Activated CD4-positive, CD25-positive, alpha-beta regulatory T cell treated with anti-CD3 and anti-CD28 coated beads, Interleukin-2, amount 50 U/mL, for 16 hours (primary cell): ENCODE data around the gene DAB2IP.

Experiments
- DNase-seq: peaks from one replicate; pipeline ENCODE4 v3.0.0-alpha.2; 2020; ENCODE audit warnings: low read depth, low spot score

Gene DAB2IP

DNA sequence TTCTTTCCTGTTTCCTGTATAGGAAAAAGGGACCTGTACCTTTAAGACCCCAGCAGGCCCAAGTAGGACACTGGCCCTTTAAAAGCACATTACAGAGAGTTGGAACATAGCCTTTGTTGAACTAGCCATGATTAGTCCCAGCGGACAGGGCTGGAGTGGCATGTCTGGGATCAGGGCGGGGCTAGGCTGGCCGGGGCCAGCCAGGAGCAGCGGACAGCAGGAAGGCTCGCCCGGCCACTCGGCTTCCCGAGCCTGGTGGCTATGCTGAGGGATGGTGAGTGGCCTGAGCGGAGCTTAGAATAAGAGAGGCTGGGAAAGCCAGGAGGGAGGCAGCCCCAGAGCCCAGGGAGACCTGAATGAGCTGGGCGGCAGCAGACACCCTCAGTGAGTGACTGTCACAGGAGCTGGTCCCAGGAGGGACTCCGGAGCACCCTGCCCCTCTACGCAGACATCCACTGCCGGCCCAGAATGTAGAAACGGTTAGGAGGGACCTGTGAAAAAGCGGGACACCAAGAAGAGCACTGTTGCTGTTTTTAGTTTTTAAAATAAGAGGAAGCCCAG lies 92.1 kb downstream of the DAB2IP start:
- no peak for DNase-seq

DNA sequence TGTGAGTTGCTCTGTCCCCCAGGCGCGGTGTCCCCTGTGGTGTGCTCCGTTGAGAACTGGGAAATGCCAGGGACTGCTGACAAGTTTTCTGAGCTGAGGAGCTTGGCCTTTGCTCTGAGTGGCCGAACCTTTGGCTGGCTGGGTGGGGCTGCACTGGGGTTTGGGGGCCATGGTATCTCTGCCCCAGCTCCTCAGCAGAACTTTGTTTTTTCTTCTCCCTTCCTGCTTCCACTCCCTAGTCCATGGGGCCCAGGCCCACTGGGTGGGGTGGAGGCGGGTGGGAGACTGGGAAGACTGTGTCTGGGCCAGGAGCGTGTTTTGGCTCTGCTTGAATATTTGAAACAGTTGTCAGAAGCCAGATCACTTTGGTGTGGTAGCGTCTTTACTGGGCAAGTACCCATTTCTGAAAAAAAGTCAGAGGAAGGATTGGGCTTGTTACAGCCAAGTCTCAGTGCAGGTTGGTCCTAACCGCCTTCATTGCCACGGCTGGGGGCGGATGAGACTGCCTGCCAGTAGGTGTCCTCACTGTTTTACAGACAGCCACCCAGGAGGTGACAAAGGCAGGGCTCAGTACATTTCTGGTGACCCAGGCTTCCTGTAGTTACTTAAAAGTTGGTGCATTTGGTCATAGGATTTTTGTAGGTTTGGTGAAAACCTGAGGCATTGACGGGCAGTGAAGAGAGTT lies 92.7 kb downstream of the DAB2IP start:
- DNase-seq, result no peak

DNA sequence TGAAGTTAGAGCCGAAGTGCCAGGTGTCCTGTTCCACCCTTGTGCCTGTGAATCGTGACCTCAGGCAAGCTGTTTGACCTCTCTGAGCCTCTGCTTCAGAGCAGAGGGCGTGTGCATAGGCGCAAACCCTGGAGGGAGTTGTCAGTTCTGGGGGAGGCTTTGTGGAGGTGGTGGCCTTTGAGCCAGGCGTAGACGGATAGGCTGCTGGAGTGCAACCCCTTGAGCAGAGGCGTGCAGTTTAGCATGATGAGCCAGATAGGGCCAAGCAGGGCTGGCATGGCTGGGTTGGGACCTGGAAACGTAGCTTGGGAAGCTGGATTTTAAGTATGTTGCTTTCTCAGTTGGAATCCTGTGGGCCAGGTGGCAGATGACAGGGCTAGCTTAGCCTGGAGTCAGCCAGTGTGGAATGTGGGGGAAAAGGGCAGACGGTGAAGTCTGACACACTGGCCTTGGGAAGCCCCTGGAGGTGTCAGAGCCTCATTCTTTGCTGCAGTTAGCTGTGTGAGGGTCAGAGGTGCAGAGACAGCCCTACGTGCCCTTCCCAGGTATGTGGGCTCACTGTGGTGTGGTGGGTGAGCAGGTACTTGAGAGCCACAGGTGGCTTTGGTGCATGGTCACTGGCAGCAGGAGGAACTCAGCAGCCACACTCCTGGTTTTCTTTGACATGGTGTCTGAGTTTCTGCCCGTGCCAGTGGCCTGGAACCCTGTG lies 93.4 kb downstream of the DAB2IP start:
- DNase-seq, result no peak

DNA sequence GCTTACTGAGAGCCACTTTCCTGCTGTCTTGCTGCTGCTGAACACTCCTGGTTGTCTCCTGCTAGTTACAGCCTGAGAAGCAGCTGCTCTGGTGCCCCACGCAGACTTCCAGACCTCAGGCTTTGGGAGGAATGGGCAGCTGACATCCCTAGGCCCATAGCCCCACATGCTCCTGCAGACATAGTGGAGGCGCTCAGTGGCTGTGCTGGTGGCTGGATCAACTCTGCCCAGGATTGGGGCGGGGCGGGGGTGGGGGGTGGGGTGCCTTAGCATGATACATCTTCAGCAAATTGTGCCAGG lies 93.9 kb downstream of the DAB2IP start:
- no peak for DNase-seq

DNA sequence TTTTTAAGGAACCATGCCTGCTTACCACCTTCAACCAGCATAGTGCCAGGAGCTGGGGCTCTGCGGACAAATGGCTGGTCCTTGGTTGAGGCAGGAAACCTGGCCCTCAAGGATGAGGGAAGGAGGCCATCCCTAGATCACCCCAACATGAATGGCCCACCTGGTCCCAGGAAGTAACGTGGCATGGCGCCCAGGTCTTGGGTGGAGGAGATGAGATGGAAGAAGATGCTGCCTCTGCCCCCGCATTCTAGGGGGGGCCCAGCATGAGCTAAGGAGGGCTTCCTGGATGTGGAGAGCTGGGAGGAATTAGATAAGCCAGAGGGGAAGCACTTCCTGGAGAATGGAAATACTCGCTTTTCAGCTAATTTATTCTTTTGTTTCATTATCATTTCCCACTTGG lies 95.0 kb downstream of the DAB2IP start:
- DNase-seq, result no peak

DNA sequence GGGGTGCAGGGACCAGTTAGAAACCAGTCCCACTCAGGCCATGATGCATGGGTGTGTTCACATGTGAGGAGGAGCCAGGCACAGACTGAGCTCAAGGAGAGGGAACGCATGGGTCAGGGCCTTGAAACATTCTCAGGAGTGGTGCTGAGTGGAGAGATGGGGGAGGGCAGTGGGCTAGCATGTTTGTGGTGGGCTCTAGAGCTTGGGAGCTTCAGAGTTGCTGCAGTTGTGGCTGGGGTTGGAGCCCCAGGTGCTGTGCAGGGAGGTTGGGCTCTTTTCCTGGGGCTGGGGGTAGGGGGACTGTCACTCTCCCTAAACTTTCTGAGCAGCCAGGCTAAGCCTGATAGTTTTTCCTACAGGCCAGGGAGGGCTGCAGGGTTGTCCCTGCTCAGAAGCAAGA lies 95.4 kb downstream of the DAB2IP start:
- DNase-seq, result no peak

DNA sequence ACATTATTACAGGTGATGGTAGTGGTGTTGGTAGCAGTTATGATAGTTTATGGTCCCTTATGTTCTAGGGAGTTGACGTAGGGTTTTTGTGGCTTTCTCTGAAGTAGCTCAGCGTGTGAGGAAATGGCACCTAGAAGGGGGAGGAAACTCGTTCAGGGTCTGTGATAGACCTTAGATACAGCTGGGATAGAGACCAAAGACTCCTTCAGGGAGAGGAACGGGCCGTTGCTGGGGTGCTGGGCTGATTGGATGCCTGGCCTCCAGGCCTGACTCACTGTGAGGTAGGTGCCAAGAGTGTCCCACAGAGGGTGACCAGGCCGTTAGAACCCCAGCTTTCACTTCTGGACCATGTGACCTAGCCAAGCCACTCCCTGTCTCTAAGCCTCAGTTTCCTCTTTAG lies 96.6 kb downstream of the DAB2IP start:
- no peak for DNase-seq

DNA sequence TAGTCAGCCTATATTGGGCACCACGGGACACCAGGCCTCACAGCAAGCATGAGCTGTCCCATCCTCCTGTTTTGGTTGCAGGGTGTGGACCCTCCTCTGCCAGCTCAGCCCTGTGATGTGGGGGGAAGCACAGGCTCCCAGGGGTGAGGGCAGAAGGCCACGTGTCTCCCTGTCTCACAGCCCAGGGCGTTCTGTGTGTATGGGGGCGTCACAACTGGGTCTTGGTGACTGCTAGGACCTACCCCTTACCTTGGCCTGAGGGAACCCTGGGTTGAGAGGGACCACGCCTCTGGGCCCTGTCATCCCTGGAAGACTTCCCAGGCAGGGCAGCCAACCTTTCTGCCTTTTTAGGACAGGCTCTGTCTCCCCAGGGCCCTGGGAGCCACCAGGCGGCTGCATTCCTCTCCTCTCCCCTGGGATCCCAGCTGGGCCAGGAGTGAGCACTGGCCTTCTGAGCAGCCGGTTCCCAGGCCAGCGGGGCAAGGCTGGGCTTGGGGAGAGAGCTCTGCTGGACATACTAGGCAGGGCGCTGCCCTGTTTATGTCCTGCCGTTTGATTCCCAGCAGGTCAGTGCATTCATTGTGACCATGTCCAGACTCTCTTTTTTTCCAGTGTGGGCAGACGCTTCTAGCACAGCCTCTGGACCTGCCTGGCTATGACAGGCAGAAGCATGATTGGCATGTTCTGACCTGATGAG lies 97.4 kb downstream of the DAB2IP start:
- DNase-seq, result no peak

DNA sequence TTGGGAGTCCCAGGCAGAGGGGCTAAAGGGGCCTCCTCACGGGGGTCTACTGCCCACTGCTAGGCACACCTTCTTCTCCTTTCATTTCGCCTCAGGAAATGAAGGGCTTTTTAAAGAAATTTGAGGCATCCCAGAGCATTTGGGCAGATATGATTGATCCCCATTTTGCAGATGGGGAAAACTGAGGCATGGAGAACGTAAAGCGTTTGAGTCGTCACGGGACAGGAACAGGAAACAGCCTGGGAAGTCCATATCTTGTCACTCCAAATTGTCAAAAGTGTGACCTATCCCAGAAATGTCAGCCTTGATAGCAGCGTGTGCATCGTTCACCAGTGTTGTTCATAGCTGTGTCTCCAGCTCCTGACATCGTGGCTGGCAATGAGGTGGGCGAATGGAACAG lies 98.2 kb downstream of the DAB2IP start:
- DNase-seq, result no peak

DNA sequence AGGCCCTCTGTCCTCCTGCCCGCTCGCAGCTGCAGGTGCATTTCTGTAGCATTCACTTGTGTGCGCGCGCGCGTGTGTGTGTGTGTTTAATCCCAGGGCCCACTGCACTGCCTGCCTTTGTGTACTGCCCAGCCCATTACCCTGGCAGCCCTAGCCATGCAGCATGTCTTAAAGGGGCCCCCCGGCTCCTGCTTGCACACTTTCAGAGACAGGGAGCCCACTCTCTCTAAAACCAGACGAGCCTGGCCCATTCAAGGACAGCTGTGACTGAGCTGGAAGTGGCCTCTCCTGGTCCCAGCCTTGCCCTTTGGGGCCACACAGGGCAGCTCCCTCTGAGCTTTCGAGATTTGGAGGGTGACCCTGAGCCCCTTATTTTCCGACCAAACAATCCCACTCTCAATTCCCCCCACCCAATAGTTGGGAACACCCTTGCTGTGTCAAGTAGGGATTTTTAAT lies 98.9 kb downstream of the DAB2IP start:
- DNase-seq, result no peak

DNA sequence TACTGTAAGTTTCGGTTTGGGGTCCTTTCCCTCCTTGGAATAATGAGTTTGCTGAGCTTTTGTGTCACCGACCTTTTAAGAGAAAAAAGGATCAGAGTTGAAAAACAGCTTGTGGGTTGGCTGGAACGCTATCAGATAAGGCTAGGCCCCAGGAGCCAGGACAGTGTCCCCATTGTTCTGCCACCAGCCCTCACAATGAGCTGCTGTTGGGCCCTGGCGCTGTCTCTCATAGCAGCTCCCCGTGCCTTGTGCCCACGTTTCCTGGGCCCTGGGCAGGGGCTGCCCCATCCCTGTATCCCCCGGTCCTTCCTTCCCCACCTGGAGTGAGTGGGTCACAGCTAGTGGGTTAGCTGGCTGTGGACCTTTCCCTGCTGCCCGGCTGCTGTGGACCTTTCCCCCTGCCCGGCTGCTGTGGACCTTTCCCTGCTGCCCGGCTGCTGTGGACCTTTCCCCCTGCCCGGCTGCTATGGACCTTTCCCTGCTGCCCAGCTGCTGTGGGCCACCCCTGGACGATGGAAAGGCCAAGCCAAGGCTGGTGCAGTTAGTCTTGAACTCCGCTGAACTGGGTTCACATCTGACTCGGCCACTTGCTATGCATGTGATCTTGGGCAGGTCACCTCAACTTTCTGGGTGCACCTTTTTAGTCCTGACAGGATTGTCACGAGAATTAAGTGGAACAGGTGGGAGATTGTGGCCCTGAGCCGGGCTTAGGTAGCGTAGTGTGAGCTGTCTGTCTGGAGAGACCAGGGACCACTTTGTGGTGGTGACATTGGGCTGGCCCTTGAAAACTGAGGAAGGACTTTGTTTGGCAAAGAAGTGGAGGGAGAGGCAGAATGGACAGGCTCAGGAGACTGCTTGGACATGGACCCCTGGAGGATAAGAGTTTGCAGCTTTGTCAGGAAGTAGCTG lies 99.5 kb downstream of the DAB2IP start:
- no peak for DNase-seq

DNA sequence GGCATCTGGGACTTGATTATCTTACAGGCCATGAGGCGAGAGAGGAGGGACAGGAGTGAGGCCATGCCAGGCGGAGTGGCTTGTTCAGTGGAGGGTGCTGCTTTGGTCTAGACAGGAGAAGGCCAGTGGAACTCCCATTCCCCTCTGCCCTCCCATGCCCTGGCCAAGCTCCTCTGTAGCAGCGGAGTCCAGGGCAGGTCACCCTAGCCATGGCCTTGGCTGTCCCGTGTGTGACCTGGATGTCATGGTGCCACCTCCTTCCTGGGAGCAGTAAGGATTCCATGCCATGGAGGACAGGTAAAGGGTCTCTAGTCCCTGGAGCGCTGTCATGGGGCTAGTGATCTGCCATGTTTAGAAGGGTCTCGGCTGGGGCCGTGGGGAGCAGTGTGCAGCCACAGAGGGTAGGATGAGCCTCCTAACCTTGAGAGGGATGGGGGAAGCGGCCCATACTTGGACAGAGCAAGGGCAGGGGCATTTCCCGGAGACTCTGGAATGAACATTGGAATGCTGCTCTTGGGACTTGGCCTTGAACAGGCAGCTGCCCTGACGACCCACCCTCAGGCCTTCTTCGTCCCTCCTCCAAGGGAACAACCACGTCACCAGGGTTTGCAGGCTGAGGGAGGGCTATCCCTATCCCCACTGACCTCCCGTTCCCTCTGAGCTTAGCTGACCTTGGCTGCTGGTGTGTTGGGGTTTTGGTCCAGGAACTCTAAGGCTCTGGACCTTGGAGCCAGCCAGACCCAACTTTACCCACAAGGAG lies 100.4 kb downstream of the DAB2IP start:
- DNase-seq, result no peak

DNA sequence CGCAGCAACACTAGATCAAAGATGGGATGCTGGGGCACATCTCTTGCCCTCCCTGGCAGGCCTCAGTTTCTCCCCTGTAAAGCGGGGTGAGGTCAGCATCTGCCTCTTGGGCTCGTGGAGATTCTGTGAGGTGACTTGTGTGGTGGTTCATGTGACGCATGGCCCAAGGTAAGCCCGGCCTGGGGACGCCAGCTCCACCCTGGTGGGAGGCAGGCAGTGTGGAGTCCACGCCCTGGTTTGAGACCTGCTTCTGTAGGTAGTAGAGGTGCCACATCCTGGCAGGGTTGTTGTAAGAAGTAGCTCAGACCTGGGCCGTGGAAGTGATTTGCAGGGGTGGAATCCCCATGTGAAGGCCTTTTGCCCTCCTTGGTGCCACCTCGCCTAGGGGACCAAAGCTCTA lies 101.5 kb downstream of the DAB2IP start:
- DNase-seq, result no peak

DNA sequence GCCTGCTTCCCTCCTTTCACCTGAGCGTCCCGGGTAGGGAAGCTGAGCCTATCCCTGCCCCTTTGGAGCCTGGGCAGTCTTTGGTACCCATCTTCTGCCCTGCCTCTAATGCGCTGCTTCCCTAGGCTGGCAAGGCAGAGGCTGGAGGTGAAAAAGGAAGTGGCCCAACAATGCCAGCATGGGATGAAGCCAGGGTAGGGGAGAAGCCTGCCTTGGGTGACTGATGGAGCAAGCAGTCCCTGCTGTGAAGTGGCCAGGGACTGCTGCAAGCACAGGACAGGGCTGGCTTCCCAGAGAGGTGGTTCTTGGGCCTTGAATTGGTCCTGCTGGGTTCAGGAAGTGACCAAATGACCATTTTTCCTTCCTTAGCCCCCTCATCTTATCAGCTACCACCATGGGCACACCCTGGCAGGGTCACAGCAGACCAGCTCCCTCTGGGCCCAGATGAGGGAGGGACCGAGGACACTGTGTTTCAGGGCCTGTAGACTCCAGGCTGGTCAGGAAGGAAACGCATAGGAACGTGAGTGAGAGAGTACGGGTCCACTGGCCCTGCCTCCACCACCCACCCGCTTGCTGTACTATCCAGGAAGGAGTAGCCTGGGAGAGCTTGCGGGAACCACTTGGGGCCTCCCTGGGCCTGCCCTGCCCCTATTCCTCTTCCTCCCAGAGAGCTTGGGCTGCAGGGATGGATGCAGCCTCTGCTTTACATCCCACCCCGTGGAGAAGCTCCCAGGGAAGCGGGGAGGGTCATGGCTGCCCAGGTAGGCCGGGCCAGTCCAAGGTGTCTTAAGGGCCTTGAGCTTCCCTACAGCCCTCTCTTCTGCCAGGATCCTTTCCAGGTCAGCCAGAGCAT lies 102.6 kb downstream of the DAB2IP start:
- no peak for DNase-seq

DNA sequence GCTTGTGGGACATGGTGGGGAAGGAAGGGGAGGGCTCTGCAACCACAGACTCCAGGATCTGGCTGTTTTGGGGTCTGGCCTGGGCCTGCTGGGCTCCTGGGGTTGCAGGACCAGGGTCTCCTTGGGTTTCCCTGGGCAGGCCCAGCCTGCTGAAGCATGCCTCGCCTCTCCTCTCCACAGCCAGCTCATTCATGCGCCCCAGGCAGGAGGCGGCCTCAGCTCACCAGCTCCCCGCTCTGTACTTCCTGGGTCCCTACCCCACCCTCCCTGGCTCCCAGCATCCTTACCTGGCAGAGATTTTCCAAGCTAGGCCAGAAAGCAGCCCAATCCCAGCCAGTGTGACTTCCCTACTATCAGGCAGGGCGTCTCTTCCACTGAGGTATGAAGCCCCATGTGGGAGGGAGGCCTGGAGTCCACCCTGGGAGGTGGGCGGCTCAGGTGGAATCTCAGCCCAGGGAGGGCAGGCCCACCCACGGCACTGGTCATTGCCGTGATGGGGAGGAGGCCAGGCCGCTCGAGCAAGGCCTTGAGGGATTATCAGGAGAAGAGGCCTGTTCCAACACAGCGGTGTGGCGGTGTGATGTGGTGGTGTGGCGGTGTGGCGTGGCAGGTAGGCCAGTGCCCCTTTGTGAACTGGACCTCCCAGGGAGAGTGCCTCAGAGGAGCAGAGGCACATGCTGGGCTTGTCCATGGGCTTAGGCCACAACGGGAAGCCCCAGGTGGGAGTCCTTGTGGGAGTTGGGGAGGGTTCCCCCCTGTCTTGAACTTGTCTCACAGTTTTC lies 103.4 kb downstream of the DAB2IP start:
- DNase-seq, result no peak

DNA sequence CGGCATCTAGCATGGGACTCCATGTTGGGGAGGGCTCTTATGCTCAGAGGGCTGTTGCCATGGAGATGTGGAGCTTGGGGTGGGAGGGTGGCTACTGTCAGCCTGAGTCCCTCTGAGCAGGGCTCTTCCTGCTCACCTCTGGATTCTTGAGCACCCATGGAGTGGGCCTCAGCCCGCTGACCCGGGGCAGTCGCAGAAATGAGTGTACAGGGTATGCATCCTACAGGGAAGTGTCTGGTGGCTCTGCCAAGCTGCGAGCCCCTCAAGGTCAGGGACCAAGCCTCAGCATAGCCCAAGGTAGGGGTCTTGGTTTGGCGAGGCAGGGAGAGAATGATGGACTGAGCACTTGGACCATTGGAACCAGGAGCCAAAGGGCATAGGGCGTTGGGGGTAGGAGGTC lies 104.1 kb downstream of the DAB2IP start:
- DNase-seq, result no peak

DNA sequence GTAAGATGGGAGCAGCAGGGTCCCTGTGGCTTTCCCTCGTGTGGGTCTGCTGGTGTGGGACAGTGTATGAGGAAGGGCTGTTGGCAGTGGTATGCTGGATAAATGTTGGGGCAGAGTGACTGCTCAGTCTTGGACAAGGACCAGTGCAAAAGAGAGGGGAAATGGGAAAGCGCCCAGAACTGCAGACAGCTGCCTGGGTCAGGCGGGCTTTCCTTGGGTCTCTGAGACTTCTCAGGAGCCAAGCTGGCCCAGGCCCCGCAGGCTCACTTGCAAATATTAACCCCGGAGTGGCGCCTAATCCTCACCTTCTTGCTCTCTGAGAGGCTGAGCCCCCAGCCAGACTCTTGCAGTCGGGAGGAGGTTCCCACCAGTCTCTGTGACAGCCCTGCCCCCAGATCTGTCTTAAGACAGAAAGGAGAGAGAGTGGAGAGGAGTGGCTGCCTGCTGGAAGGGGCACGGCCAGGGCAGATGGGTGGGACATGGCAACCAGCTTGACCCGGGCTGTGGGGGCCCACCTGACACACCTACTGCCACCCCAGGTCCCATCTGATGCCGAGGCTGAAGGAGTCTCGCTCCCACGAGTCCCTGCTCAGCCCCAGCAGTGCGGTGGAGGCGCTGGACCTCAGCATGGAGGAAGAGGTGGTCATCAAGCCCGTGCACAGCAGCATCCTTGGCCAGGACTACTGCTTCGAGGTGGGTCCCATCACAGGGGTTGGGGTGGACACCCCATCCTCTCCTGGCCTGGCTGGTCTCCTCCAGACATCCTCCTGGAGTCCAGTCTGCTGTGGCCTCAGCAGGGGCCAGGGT lies 105.2 kb downstream of the DAB2IP start:
- DNase-seq, result no peak

DNA sequence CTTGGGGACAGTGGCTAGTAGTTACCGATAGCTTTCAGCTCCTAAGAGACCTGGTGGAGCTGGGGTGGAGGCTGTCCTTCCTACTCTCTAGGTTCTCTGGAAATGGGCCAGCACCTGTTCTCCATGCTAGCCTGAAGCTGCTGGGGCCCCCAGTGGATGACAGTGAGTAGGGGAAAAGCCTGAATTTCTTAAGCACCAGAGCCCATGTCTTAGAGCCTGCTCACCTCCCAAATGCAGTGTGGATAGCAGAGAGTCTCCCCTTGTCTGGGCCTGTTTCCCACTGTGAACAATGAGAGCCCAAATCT lies 105.8 kb downstream of the DAB2IP start:
- no peak for DNase-seq

DNA sequence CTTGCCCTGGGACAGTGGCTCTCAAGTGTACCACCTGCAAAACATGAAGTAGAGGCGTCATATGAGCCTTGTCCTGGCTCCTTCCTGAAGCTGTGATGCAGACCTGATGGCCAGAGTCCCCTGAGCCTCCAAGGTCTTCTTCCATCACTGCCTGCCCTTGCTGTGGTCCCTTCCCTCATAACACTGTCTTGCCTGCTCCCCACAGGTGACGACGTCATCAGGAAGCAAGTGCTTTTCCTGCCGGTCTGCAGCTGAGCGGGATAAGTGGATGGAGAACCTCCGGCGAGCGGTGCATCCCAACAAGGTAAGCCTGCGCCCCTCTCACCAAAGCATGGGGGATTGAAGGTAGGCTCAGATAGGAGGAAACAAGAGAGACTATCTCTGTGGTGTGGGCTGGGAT lies 107.3 kb downstream of the DAB2IP start:
- DNase-seq, result no peak
